ENCODE results near the gene ARHGAP9.

The ARHGAP9 gene

DNA sequence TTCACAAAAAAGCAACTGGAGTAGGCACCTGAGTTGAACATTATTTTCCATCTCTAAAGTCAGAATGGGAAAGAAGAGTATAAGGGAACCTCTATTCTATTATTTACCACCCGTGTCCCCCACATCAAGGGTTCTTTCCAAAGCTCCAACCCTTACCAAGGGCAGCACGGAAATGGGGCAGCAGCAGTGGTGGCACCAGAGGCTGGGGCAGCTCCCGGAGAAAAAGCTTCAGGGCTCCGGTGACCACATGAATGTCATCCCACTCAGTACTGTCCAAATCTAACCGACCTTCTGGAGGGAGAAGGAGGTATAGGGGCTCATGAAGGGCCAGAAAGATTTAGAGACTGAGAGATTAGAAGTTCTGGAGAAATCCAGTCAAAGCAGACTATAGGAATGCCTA, 5.8 kb downstream of the ARHGAP9 start:
- FAIRE-seq (no peak), DNase-seq (ENCODE audit: insufficient read length, low spot score) (no peak)
- TF ChIP-seq, protein P1, sequence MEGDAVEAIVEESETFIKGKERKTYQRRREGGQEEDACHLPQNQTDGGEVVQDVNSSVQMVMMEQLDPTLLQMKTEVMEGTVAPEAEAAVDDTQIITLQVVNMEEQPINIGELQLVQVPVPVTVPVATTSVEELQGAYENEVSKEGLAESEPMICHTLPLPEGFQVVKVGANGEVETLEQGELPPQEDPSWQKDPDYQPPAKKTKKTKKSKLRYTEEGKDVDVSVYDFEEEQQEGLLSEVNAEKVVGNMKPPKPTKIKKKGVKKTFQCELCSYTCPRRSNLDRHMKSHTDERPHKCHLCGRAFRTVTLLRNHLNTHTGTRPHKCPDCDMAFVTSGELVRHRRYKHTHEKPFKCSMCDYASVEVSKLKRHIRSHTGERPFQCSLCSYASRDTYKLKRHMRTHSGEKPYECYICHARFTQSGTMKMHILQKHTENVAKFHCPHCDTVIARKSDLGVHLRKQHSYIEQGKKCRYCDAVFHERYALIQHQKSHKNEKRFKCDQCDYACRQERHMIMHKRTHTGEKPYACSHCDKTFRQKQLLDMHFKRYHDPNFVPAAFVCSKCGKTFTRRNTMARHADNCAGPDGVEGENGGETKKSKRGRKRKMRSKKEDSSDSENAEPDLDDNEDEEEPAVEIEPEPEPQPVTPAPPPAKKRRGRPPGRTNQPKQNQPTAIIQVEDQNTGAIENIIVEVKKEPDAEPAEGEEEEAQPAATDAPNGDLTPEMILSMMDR (IDR thresholded peaks at IDR 0.05; ENCODE audit: insufficient read depth, missing control alignments): no peak

DNA sequence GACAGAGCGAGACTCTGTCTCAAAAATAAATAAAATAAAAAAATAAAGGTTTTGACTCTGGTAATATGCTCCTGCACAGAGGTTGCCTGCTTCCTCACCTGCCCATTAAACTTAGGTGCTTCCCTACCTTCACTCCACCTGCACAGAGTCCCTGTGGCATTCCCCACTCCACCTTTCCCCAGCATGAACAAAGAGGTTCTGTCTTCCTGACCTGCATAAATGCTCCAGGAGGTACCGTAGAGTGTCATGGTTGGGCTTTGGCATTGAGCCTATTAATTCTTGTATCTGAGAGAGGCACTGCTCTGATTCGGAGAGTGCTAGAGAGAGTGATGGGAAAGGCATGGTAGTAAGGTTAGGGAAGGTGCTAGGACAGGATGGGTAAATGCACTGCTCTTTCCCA, 6.3 kb downstream of the ARHGAP9 start:
- FAIRE-seq: no peak
- no peak for DNase-seq (ENCODE audit: insufficient read length, low spot score)
- TF ChIP-seq, protein P1 (IDR thresholded peaks at IDR 0.05; ENCODE audit: insufficient read depth, missing control alignments): no peak

DNA sequence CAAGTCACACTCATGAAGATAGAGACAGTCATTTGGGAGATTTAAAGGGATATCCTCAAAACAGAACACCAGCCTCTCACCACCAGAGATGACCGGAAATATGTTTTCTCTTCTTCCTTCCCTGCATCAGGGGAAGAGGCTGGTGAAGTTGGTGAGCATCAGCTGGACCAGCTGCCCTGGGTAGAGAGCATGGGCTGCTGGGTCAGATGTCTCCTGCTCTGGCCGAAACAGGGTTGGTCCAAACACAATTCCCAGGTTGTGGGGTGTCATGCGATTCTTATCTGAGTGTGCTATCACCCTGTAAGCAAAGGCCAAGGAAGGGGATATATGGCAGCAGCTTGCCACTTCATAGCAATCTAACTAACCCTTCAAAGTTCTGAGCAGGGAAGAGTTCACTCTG, 7.3 kb downstream of the ARHGAP9 start:
- TF ChIP-seq, protein P1 (IDR thresholded peaks at IDR 0.05; ENCODE audit: insufficient read depth, missing control alignments): no peak
- FAIRE-seq: no peak
- no peak for DNase-seq (ENCODE audit: insufficient read length, low spot score)

DNA sequence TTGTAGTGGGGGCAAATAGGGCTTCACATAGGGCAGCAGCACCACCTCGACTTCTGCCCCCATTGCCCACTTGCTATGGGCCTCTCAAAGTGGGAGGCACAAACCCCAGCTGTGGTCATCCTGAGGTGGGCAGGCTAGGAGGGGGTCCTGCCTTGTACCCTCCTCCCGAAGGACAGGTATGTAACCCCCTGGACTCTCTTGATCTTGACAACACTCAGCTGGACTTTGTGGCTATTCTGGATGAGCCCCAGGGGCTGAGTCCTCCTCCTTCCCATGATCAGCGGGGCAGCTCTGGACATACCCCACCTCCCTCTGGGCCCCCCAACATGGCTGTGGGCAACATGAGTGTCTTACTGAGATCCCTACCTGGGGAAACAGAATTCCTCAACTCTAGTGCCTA, 8.0 kb downstream of the ARHGAP9 start:
- DNase-seq (ENCODE audit: insufficient read length, low spot score): no peak
- no peak for FAIRE-seq
- TF ChIP-seq, protein P1 (IDR thresholded peaks at IDR 0.05; ENCODE audit: insufficient read depth, missing control alignments): no peak

DNA sequence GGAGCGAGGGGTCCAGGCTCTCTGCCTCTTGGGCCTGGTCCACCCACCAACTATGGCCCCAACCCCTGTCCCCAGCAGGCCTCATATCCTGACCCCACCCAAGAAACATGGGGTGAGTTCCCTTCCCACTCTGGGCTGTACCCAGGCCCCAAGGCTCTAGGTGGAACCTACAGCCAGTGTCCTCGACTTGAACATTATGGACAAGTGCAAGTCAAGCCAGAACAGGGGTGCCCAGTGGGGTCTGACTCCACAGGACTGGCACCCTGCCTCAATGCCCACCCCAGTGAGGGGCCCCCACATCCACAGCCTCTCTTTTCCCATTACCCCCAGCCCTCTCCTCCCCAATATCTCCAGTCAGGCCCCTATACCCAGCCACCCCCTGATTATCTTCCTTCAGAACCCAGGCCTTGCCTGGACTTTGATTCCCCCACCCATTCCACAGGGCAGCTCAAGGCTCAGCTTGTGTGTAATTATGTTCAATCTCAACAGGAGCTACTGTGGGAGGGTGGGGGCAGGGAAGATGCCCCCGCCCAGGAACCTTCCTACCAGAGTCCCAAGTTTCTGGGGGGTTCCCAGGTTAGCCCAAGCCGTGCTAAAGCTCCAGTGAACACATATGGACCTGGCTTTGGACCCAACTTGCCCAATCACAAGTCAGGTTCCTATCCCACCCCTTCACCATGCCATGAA, 8.6 kb downstream of the ARHGAP9 start:
- DNase-seq (ENCODE audit: insufficient read length, low spot score) (no peak), FAIRE-seq (no peak)
- TF ChIP-seq, protein P1 (IDR thresholded peaks at IDR 0.05; ENCODE audit: insufficient read depth, missing control alignments): no peak

DNA sequence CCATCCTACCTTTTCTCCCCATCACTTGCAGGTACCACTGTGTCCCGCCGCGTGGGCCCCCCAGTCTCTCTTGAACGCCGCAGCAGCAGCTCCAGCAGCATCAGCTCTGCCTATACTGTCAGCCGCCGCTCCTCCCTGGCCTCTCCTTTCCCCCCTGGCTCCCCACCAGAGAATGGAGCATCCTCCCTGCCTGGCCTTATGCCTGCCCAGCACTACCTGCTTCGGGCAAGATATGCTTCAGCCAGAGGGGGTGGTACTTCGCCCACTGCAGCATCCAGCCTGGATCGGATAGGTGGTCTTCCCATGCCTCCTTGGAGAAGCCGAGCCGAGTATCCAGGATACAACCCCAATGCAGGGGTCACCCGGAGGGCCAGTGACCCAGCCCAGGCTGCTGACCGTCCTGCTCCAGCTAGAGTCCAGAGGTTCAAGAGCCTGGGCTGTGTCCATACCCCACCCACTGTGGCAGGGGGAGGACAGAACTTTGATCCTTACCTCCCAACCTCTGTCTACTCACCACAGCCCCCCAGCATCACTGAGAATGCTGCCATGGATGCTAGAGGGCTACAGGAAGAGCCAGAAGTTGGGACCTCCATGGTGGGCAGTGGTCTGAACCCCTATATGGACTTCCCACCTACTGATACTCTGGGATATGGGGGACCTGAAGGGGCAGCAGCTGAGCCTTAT, 9.2 kb downstream of the ARHGAP9 start:
- TF ChIP-seq, protein P1 (IDR thresholded peaks at IDR 0.05; ENCODE audit: insufficient read depth, missing control alignments): no peak
- DNase-seq (ENCODE audit: insufficient read length, low spot score) (no peak), FAIRE-seq (no peak)

Measured in D721Med (cell line).